WTC11 (cell line): Measurements from ENCODE around the gene TMEM252. TPM values are rescaled to one million over a fixed set of nuclear protein-coding genes. Genes with fewer than 3 reads are reported as not detected.
A peak's percentile ranks its signal among the peaks of the same experiment; 100 is the strongest.

Experiments used
- ATAC-seq: fragments of 200-7000 bp; cut with Tn5 transposase; 2 replicates; pipeline ENCODE4 v1.10.0; 2021; ENCODE audit warnings: mild to moderate bottlenecking, moderate library complexity
- CTCF ChIA-PET: fragments of 300-600 bp; sonication (Branson Sonifier 250); formaldehyde crosslinking; loops from one replicate; lab custom pipeline; 2021; ENCODE audit warnings: antibody characterized with exemption; lab: Charles Lee
- POLR2A ChIA-PET: fragments of 350-600 bp; sonication (Branson Sonifier 250); formaldehyde crosslinking; loops from one replicate; lab custom pipeline; 2021; ENCODE audit warnings: antibody characterized with exemption; lab: Charles Lee
- DNase-seq: peaks from one replicate; pipeline ENCODE4 v3.0.0; 2021; ENCODE audit warnings: low spot score
- H3K27ac Mint-ChIP-seq: 2 replicates; pipeline ENCODE4 v1.8.0; 2021; ENCODE audit warnings: mixed read lengths
- H3K27me3 Mint-ChIP-seq: 2 replicates; pipeline ENCODE4 v1.8.0; 2021; ENCODE audit warnings: low read depth, mild to moderate bottlenecking, moderate library complexity, mixed read lengths
- H3K36me3 Mint-ChIP-seq: 2 replicates; pipeline ENCODE4 v1.8.0; 2021; ENCODE audit warnings: mixed read lengths
- H3K4me1 Mint-ChIP-seq: 2 replicates; pipeline ENCODE4 v1.8.0; 2022; ENCODE audit warnings: mixed read lengths
- H3K4me3 Mint-ChIP-seq: 2 replicates; pipeline ENCODE4 v1.8.0; 2021; ENCODE audit warnings: mild to moderate bottlenecking, moderate library complexity, mixed read lengths
- H3K9me3 Mint-ChIP-seq: 2 replicates; pipeline ENCODE4 v1.8.0; 2021; ENCODE audit warnings: mixed read lengths
- CDX4 ChIP-seq: fragments of 250-450 bp; sonication (Bioruptor Pico); IDR thresholded peaks from 2 replicates; pipeline ENCODE4 v1.9.0; 2021; ENCODE audit warnings: moderate library complexity, mild to moderate bottlenecking, inconsistent platforms, borderline replicate concordance
- CTCF ChIP-seq: fragments of 200-600 bp; IDR thresholded peaks from 2 replicates; pipeline ENCODE4 v1.8.0; 2022; ENCODE audit warnings: antibody characterized with exemption
- E2F1 ChIP-seq: sonication (generic); formaldehyde crosslinking; IDR thresholded peaks from 2 replicates; pipeline ENCODE4 v1.8.0; 2022; ENCODE audit warnings: mild to moderate bottlenecking, missing genetic modification reagents
- E2F4 ChIP-seq: sonication (generic); formaldehyde crosslinking; IDR thresholded peaks from 2 replicates; pipeline ENCODE4 v1.8.1; 2022; ENCODE audit warnings: low read depth, mild to moderate bottlenecking, moderate library complexity, missing genetic modification reagents, borderline replicate concordance
- ELF4 ChIP-seq: sonication (generic); formaldehyde crosslinking; IDR thresholded peaks from 2 replicates; pipeline ENCODE4 v1.8.1; 2022; ENCODE audit warnings: low read depth, mild to moderate bottlenecking, moderate library complexity, missing genetic modification reagents
- ETV6 ChIP-seq: sonication (generic); formaldehyde crosslinking; IDR thresholded peaks from 2 replicates; pipeline ENCODE4 v1.8.1; 2022; ENCODE audit warnings: mild to moderate bottlenecking, missing genetic modification reagents
- FOXP1 ChIP-seq: sonication (generic); formaldehyde crosslinking; IDR thresholded peaks from 2 replicates; pipeline ENCODE4 v1.8.0; 2022; ENCODE audit warnings: missing genetic modification reagents, mild to moderate bottlenecking, moderate library complexity, borderline replicate concordance
- IRF1 ChIP-seq: sonication (generic); formaldehyde crosslinking; IDR thresholded peaks from 2 replicates; pipeline ENCODE4 v1.8.0; 2023; ENCODE audit warnings: missing genetic modification reagents
- MAX ChIP-seq: sonication (generic); formaldehyde crosslinking; IDR thresholded peaks from 2 replicates; pipeline ENCODE4 v1.8.0; 2022; ENCODE audit warnings: mild to moderate bottlenecking, missing genetic modification reagents
- NR1H2 ChIP-seq: sonication (generic); formaldehyde crosslinking; IDR thresholded peaks from 2 replicates; pipeline ENCODE4 v1.9.0; 2021; ENCODE audit warnings: mild to moderate bottlenecking, moderate library complexity, missing genetic modification reagents
- SP1 ChIP-seq: sonication (generic); formaldehyde crosslinking; conservative IDR thresholded peaks from 2 replicates; pipeline ENCODE4 v1.8.1; 2022; ENCODE audit warnings: missing genetic modification reagents
- ZNF121 ChIP-seq: sonication (generic); formaldehyde crosslinking; IDR thresholded peaks from 2 replicates; pipeline ENCODE4 v1.8.0; 2023; ENCODE audit warnings: missing genetic modification reagents
- ZNF512 ChIP-seq: sonication (generic); formaldehyde crosslinking; IDR thresholded peaks from 2 replicates; pipeline ENCODE4 v1.8.1; 2022; ENCODE audit warnings: missing genetic modification reagents, borderline replicate concordance
- total RNA-seq: library from RNA; stranded (reverse); gene quantifications from 3 replicates; pipeline ENCODE4 v1.2.3, GENCODE V29; 2021
- TF ChIP-seq, protein P1 (sequence below): sonication (generic); formaldehyde crosslinking; IDR thresholded peaks from 2 replicates; pipeline ENCODE4 v1.8.1; 2022; ENCODE audit warnings: mild to moderate bottlenecking, missing genetic modification reagents, moderate library complexity, borderline replicate concordance
- TF ChIP-seq, protein P2 (sequence below): sonication (generic); formaldehyde crosslinking; IDR thresholded peaks from 2 replicates; pipeline ENCODE4 v1.8.1; 2023; ENCODE audit warnings: mild to moderate bottlenecking, moderate library complexity, missing genetic modification reagents

TMEM252 gene
- total RNA-seq, 1 experiment from 2014 or later = not detected

DNA sequence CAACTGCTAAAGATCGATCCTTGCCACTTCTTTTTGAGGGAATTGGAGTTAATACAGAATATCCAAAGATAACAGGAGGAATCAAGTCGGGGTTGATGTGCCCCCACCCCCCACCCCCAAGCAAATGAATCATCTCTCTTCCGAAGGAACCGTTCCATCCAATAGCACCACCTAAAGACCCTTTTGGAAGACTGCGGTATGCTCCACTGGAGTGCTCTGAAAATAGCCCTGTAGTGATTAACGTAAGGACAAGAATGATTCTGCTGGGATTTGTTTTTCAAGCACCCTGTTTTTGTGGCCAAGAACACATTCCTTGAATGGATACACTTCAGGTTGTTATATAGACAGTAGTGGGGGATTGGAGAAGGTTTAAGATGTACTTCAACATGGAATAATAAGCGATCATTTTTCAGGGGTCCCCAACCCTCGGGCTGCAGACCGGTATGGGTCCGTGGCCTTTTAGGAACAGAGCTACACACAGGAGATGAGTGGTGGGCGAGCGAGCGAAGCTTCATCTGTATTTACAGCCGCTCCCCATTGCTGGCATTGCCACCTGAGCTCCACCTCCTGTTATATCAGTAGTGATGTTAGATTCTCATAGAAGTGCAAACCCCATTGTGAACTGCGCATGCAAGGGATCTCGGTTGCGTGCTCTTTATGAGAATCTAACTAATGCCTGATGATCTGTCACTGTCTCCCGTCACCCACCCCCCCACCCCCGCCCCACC is 44.5 kb upstream of the TMEM252 start:
- Mint-ChIP-seq H3K9me3 (peaks cover 29% of the 10 kb centered on the region), H3K27ac (no peak overlapping the region), H3K4me3 (no peak overlapping the region), H3K4me1 (peaks cover 8% of the 10 kb centered on the region), H3K36me3 (no peaks in the 10 kb centered on the region; the same call in 1 of the 2 replicates), H3K27me3 (peaks cover 4% of the 10 kb centered on the region; the same call in 1 of the 2 replicates)
- ChIA-PET POLR2A (no interaction called here), CTCF (interaction anchor here (0.7 to 1.0 kb wide), 2 partner anchors 101 to 414 kb away, joined by 4 to 11 read pairs; no protein-coding TSS in a partner anchor)
- peak; percentile 71 for ATAC-seq
- TF ChIP-seq NR1H2 (CRISPR knock-in tag) (no peak), ELF4 (no peak), ETV6 (CRISPR knock-in tag) (no peak), IRF1 (CRISPR knock-in tag) (no peak), E2F1 (CRISPR knock-in tag) (no peak), CDX4 (CRISPR knock-in tag) (no peak)
- no peak for DNase-seq

GRCh38 chr9:68584189-68585033 is 43.7 kb upstream of the TMEM252 start:
- ChIA-PET CTCF (interaction anchor here (0.6 to 2.3 kb wide), 24 partner anchors 11 to 442 kb away, joined by 3 to 27 read pairs (median 4); partner anchors contain the start of gene PIP5K1B), POLR2A (no interaction called here)
- Mint-ChIP-seq H3K4me3 (peak overlapping the region; percentile 48), H3K36me3 (no peaks in the 10 kb centered on the region), H3K9me3 (peaks cover 27% of the 10 kb centered on the region), H3K27ac (peak overlapping the region; percentile 66; the same call in 1 of the 2 replicates), H3K4me1 (peaks cover 8% of the 10 kb centered on the region), H3K27me3 (peaks cover 4% of the 10 kb centered on the region)
- ATAC-seq (peak; percentile 93), DNase-seq (peak; percentile 82)
- TF ChIP-seq, protein P1, sequence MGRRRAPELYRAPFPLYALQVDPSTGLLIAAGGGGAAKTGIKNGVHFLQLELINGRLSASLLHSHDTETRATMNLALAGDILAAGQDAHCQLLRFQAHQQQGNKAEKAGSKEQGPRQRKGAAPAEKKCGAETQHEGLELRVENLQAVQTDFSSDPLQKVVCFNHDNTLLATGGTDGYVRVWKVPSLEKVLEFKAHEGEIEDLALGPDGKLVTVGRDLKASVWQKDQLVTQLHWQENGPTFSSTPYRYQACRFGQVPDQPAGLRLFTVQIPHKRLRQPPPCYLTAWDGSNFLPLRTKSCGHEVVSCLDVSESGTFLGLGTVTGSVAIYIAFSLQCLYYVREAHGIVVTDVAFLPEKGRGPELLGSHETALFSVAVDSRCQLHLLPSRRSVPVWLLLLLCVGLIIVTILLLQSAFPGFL = no peak
- no peak for TF ChIP-seq E2F1 (CRISPR knock-in tag)
- TF ChIP-seq IRF1 (CRISPR knock-in tag) = no peak
- TF ChIP-seq ZNF121 (CRISPR knock-in tag) = no peak
- TF ChIP-seq, protein P2, sequence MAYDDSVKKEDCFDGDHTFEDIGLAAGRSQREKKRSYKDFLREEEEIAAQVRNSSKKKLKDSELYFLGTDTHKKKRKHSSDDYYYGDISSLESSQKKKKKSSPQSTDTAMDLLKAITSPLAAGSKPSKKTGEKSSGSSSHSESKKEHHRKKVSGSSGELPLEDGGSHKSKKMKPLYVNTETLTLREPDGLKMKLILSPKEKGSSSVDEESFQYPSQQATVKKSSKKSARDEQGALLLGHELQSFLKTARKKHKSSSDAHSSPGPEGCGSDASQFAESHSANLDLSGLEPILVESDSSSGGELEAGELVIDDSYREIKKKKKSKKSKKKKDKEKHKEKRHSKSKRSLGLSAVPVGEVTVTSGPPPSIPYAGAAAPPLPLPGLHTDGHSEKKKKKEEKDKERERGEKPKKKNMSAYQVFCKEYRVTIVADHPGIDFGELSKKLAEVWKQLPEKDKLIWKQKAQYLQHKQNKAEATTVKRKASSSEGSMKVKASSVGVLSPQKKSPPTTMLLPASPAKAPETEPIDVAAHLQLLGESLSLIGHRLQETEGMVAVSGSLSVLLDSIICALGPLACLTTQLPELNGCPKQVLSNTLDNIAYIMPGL (CRISPR knock-in tag) = 0 out of 2 replicates have a peak, but pooled peaks have one; percentile 28
- no peak for TF ChIP-seq SP1
- TF ChIP-seq CTCF = peak; percentile 95
- no peak for TF ChIP-seq MAX
- TF ChIP-seq FOXP1 (CRISPR knock-in tag) = no peak
- TF ChIP-seq ZNF512 = no peak
- TF ChIP-seq E2F4 (CRISPR knock-in tag) = no peak
